ENCODE measurements around the gene PIK3R3. TPM values are rescaled to one million over a fixed set of nuclear protein-coding genes. Genes with fewer than 3 reads are reported as not detected.

PIK3R3 gene
- polyA plus RNA-seq, 1 donor (not counting 4 experiments of a cell fraction or from before 2014, with no cell fraction given) = 11.9 TPM

DNA sequence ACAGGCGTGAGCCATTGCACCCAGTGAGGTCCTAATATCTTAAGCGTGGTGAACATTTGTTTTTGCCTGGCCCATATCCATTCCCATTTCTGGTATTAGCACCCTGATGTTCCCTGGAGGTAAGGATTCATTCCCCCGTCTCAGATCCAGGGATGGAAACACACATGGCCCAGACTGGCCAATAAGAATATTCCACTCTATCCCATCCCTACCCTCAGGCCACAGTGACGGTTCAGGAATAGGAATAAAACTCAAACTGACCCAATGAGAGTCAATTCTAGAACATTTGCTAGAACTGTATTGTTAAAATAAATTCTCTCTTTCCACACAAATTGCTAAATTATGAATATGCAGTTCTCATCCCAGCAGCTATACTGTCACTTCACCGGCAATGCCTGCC is 76.1 kb downstream of the PIK3R3 start:
- Histone ChIP-seq H3K9ac (ENCODE audit: control insufficient read depth, extremely low read depth, insufficient read depth, low read length) (no peak overlapping the region), H3K79me2 (ENCODE audit: control insufficient read depth, insufficient read depth, low read length) (no peaks in the 10 kb centered on the region), H3K36me3 (ENCODE audit: control insufficient read depth in 2 of 2, extremely low read depth in 1 of 2, insufficient read depth in 2 of 2, low read length in 2 of 2) (no peaks in the 10 kb centered on the region), H3K4me2 (ENCODE audit: control insufficient read depth, extremely low read depth, insufficient read depth, low read depth, low read length) (no peak overlapping the region), H3K4me1 (ENCODE audit: control insufficient read depth, extremely low read depth, insufficient read depth, low read length) (no peaks in the 10 kb centered on the region), H3K4me3 (ENCODE audit: control insufficient read depth in 2 of 3, extremely low read depth in 1 of 3, insufficient read depth in 2 of 3, low read depth in 1 of 3, low read length in 3 of 3) (no peak overlapping the region), H3K27me3 (ENCODE audit: control insufficient read depth, extremely low read depth, insufficient read depth, low read length) (no peaks in the 10 kb centered on the region), H4K20me1 (ENCODE audit: control insufficient read depth, extremely low read depth, insufficient read depth, low read length) (no peaks in the 10 kb centered on the region), H3K9me3 (ENCODE audit: control insufficient read depth, low read depth, low read length) (no peaks in the 10 kb centered on the region), H2AFZ (ENCODE audit: control insufficient read depth, low read length) (no peak overlapping the region), H3K9me1 (ENCODE audit: control insufficient read depth, extremely low read depth, insufficient read depth, low read length) (no peaks in the 10 kb centered on the region), H3K27ac (ENCODE audit: control insufficient read depth, insufficient read depth, low read length) (no peak overlapping the region)
- DNase-seq (ENCODE audit: low read depth, low spot score) (no peak), FAIRE-seq (no peak)
- no peak for TF ChIP-seq EZH2 (IDR thresholded peaks at IDR 0.05; ENCODE audit: low read length)
- TF ChIP-seq, protein P1, sequence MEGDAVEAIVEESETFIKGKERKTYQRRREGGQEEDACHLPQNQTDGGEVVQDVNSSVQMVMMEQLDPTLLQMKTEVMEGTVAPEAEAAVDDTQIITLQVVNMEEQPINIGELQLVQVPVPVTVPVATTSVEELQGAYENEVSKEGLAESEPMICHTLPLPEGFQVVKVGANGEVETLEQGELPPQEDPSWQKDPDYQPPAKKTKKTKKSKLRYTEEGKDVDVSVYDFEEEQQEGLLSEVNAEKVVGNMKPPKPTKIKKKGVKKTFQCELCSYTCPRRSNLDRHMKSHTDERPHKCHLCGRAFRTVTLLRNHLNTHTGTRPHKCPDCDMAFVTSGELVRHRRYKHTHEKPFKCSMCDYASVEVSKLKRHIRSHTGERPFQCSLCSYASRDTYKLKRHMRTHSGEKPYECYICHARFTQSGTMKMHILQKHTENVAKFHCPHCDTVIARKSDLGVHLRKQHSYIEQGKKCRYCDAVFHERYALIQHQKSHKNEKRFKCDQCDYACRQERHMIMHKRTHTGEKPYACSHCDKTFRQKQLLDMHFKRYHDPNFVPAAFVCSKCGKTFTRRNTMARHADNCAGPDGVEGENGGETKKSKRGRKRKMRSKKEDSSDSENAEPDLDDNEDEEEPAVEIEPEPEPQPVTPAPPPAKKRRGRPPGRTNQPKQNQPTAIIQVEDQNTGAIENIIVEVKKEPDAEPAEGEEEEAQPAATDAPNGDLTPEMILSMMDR (optimal IDR thresholded peaks at IDR 0.05 in 1 of 3, IDR thresholded peaks at IDR 0.05 in 1 of 3, conservative IDR thresholded peaks at IDR 0.05 in 1 of 3; ENCODE audit: extremely low read depth in 1 of 3, insufficient read depth in 2 of 3, low read length in 3 of 3) = no peak
- dilution Hi-C loops (cut with MboI; ENCODE audit: extremely low pct_ligation_motif_present, low sequenced_read_pairs) = no loop called here

DNA sequence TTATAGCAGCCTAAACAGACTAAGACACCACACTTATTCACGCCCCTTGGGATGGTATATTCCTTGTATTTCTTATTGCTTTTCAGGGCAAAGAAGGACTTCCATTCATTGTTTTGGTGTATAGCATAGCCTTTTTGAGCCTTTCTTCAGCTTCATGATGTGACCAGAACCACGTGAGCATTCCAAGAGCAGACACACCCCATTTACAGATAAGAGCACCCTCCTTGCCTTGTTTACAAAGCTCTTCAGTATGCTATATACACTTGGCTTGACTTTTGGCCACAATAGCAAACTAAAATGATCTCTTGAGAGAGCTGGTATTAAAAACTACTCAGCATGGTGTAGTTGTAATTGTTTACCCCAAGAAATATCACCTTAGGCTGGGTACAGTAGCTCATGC is 78.7 kb downstream of the PIK3R3 start:
- TF ChIP-seq, protein P1 (optimal IDR thresholded peaks at IDR 0.05 in 1 of 3, IDR thresholded peaks at IDR 0.05 in 1 of 3, conservative IDR thresholded peaks at IDR 0.05 in 1 of 3; ENCODE audit: extremely low read depth in 1 of 3, insufficient read depth in 2 of 3, low read length in 3 of 3) = no peak
- no peak for TF ChIP-seq EZH2 (IDR thresholded peaks at IDR 0.05; ENCODE audit: low read length)
- H3K27me3 ChIP-seq (ENCODE audit: control insufficient read depth, extremely low read depth, insufficient read depth, low read length) = no peaks in the 10 kb centered on the region
- H3K4me3 ChIP-seq (ENCODE audit: control insufficient read depth in 2 of 3, extremely low read depth in 1 of 3, insufficient read depth in 2 of 3, low read depth in 1 of 3, low read length in 3 of 3) = no peak overlapping the region
- no peak for FAIRE-seq
- no peaks in the 10 kb centered on the region for H4K20me1 ChIP-seq (ENCODE audit: control insufficient read depth, extremely low read depth, insufficient read depth, low read length)
- H3K79me2 ChIP-seq (ENCODE audit: control insufficient read depth, insufficient read depth, low read length) = no peaks in the 10 kb centered on the region
- no peak overlapping the region for H2AFZ ChIP-seq (ENCODE audit: control insufficient read depth, low read length)
- H3K27ac ChIP-seq (ENCODE audit: control insufficient read depth, insufficient read depth, low read length) = no peak overlapping the region
- dilution Hi-C loops (cut with MboI; ENCODE audit: extremely low pct_ligation_motif_present, low sequenced_read_pairs) = no loop called here
- no peaks in the 10 kb centered on the region for H3K4me1 ChIP-seq (ENCODE audit: control insufficient read depth, extremely low read depth, insufficient read depth, low read length)
- no peak overlapping the region for H3K9ac ChIP-seq (ENCODE audit: control insufficient read depth, extremely low read depth, insufficient read depth, low read length)
- H3K36me3 ChIP-seq (ENCODE audit: control insufficient read depth in 2 of 2, extremely low read depth in 1 of 2, insufficient read depth in 2 of 2, low read length in 2 of 2) = no peaks in the 10 kb centered on the region
- H3K4me2 ChIP-seq (ENCODE audit: control insufficient read depth, extremely low read depth, insufficient read depth, low read depth, low read length) = no peak overlapping the region
- no peaks in the 10 kb centered on the region for H3K9me3 ChIP-seq (ENCODE audit: control insufficient read depth, low read depth, low read length)
- H3K9me1 ChIP-seq (ENCODE audit: control insufficient read depth, extremely low read depth, insufficient read depth, low read length) = no peaks in the 10 kb centered on the region
- DNase-seq (ENCODE audit: low read depth, low spot score) = no peak

All from keratinocyte (primary cell).